ENCODE measurements around the gene PROX2.

The PROX2 gene, protein sequence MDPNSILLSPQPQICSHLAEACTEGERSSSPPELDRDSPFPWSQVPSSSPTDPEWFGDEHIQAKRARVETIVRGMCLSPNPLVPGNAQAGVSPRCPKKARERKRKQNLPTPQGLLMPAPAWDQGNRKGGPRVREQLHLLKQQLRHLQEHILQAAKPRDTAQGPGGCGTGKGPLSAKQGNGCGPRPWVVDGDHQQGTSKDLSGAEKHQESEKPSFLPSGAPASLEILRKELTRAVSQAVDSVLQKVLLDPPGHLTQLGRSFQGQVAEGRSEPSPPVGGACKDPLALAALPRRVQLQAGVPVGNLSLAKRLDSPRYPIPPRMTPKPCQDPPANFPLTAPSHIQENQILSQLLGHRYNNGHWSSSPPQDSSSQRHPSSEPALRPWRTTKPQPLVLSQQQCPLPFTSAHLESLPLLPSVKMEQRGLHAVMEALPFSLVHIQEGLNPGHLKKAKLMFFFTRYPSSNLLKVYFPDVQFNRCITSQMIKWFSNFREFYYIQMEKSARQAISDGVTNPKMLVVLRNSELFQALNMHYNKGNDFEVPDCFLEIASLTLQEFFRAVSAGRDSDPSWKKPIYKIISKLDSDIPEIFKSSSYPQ

DNA sequence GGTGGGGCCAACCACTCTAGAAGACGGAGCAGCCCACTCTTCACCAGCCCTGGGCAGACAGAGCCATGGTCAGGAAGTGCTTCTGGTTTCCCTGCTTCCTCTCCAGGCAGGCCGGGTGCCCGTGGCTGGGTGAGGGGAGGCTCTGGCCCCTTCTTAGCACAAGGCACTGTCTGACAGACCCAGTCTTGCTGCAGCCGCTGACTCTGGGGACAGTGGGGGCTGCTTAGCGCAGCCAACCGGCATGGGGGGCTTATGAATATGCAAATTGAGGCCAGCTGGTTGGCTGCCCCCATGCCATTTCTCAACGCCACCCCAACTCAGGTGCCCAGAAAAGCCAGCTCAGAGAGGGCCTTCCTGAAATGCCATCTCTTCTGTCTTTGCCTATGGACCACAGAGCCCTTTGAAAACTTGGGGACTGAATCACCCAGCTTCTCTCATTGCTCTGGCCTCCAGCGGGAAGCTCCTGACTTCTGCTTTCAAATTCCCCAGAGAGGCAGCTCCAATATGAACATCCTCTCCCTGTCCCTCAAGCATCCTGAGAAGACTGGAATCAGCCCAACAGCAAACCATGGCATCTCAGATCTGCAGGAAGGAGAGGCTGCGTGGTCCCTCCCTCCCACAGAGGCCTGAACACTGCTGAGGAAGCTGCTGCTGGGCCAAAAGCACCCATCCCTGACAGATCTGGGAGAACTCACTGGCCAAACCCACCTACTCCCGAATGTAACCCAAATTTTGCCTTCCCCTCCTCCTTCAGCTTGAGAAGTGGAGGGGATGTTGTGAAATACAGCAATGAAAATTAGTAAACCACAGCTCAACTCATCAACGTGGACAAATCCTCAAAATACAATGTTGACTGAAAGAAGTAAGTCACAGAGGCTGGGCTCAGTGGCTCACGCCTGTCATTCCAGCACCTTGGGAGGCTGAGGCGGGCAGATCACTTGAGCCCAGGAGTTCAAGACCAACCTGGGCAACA is at the start of gene PROX2:
PROX2 (minus strand) TSS at position 205 of the 973 bp plus-strand sequence. CDS start 12,311 bp downstream, outside the sequence.
- DNase-seq, result no peak

DNA sequence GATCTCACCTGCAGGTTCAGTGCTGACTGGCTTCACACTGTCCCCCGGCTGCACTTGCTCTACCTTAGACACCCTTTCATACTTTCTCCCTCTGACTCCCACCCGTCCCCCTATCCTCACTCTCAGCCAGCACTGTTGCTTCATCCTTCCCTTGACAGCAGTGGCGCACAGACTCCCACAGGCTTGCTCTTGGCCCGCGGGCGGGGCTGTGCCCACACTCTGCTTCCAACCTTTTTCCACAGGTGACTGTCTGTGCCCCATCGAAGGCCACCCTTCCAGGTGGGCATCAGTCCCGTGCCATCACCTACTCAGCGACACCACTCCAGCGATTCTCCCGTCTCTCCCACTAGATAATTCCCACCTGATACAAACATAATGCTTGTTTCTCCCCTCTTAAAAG is 48.1 kb upstream of the PROX2 start:
- no peak for DNase-seq

DNA sequence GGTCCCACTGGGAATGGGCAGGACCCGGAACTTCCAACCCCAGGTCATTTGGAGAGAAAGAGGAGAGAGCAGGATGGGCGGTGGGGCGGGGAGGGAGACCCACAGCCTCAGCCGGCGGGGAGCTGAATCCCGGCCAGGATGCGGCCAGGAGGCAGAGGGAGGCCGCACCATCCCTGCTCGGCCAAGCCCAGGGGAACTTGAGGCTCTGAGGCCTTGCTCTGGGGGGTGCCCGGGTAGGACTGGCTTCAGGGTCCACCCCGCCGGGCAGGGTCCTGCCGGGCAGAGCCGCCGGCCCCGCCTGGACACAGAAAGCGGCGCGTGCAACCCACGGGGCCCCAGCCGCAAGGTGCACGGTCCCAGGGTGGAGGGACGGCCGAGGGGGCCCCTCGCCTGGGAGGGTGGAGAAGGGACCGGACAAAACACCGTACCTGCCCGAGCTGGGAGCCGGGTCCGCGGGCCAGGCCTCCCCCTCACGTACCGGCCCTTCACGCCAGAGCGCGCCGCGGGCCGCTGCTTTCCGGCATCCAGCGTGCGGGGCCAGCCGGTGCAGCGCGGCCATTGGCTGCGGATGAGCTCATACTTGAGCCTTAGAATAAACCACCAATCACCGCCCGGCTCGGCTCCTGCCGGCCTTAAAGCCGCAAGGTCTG is 46.9 kb upstream of the PROX2 start, which contains the start of gene RPS6KL1:
RPS6KL1 (minus strand) TSS at position 509 of the 650 bp plus-strand sequence. CDS start 1,719 bp downstream, outside the sequence.
- DNase-seq, result no peak

DNA sequence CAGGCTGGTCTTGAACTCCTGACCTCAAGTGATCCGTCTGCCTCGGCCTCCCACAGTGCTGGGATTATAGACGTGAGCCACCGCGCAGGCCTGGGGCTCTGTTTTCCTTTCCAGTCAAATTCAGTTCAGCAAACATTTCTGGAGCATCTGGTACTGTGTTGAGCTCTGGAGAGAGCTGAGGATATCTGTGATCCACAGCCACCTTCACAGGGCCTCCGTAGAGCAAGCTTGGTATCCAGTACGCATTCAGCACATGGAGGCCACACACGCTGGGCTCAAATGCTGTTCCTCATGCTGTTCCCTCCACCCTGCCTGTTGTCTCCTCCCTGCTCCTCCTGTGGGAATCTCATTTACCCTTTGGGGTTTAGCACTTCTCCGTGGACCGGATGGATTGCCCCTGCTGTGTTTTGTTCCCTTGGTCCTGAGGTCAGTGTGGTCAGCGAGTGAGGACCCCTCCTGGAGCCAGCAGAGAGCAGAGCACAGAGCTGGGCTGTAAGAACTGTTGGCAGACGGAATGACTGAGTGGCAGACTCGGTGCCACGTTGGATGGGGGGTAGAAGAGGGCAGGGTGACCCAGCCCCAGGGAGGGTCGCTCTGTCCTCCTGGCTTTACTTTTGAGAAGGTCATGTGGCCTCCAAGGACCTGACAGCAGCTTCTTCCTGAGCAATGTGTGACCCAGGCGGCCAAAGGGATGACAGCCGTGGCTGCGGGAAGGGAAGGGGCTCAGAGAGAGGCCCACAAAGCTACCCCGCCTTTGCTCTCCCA is 46.2 kb upstream of the PROX2 start:
- DNase-seq, result no peak

DNA sequence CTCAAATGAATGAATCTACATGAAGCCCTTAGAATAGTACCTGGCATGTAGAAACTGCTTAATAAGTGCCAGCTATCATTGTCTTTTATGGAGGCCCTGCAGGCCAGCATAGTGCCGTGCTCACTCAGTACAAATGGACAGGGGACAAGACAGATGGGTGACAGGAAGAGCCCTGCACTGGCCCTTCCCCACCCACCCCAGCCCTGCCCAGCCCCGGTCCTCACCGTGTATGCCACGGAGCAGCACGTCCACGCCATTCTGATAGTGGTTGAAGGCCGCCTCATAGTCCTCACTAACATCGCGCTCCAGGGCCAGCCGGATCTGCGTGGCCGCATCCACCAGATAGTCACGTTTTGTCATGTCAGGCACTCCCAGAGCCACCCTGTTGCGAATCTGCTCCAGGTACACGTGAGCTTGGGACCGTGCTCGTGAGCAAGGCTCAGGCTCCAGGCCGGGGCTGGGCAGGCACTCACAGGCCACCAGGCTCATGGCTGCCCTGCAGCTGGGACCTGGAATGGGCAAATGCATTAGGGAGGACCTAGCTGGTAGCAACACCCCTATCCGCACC is 45.2 kb upstream of the PROX2 start:
- no peak for DNase-seq

DNA sequence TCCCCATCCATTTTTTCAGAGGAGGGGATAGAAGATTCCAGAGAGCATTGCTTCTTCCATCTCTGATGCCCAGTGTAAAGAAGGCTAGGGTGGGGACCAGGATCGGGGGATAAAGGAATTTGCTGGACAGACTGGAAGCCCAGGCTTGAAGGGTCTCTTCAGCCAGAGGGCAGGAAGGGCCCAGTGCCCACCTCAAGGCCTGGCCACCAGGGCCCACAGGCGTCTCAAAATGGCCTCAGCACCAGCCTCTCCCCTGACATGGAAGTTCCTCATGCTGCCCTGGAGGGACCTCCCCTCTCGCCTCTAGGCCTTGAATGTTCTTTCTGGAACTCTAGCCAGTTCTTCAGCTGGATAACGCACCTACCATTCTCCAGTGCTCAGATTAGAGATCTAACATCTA is 44.3 kb upstream of the PROX2 start:
- no peak for DNase-seq

DNA sequence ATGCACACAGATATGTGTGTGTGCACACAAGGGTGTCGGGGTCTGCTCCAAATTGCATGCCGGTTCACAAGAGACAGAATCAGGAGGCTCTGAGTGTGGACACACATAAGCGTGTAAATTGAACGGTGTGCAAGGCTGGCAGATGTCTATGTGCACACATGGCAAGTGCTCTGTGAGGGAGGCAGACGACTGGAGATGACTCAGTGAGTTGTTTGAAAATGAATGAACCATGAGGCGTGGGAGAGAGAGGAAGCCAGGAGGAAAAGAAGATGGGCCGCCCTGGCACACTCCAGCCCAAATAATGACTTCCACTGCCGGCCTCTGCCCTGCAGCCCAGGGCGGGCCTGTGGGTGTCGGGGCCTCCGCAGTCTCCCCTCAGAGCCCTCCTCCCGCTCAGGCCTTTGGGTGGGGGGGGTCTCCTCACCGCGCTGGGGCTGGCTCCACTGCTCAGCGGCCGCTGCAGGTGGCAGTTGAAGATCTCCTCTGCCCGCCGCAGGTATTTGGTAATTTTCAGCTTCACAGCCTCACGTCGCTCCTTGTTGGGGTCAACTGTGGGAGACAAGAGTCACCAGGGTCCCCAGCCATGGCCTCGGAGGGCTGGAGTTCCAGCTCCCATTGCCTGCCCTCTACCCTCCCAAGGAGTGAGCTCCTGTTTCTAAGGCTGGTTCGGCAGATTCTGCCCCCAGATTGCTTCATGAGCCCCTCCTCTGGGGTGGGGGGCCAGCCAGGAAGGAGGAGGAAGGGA is 43.6 kb upstream of the PROX2 start:
- DNase-seq, result no peak

DNA sequence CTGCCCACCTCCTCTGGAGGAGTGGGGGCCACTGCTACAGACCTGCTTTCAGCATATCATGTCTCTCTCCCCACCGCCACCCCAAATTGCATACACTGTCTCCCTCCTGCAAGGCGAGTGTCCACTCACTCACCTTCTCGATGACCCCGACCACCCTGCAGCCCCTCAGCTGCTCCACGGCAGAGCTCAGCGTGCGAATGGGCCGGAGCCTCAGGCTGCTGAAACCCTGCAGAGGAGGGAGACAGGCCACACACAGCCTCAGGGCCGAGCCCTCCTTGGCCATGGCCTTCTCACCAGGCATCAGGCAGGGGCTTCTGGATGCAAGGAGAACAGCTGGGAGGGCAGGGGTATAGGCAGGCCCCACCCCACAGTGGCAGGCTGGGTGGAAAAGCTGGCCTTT is 42.4 kb upstream of the PROX2 start:
- DNase-seq, result no peak

DNA sequence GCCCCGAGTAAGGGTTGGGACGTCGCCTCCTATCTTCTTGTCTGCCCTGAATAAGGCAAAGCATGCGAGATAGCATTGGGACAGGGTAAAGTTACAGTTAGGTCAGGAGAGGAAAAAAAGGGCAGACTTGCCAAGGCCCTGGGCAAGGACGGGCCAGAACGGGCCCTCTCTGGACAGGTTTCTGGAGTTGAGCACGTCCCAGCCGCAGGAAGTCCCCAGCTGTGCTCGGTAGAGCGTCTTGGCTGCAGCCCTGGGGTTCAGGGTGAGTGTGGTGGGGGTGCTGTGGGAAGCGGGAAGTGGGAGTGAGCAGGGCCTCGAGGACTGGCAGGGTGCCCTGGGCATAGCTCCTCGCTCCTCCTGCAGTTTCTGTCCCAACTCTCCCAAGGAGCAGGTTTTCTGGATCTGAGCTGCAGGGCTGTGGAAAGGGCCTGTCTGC is 41.7 kb upstream of the PROX2 start:
- DNase-seq, result no peak

DNA sequence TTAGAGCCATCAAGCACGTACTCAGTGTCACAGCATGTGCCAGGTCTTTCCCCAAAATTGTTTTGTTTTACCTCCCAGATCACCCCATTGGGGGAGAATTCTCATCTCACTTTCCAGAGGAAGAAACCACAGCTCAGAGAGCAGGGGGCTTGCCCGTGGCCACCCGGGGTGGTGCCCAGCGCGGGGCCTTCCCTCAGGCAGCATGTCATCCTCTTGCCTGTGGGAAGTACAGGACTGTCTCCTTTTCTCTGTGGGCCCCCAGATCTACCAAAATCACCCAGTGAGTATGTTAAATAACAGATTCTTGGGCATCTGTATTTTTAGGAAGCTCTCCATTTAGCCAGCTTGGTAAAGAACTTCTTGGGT is 41.2 kb upstream of the PROX2 start:
- no peak for DNase-seq

DNA sequence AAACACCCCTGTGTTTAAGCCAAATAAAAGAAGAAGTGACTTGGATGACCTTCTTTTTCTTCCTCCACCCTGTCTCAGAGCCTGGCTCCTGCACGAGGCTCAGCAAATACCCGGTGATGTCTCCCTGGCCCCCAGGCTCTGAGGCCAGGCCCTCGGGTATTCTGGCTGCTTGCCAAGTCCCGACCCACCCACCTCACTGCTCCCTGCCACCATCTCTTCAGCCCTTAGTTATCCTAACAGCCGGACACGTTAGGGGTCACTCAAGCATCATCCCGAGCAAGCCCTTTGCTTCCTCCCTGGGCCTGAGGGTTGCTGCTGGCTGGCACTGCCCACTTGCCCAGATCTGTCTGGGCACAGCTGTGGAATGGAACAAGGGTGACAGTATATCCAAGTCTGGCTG is 39.9 kb upstream of the PROX2 start:
- DNase-seq, result no peak

DNA sequence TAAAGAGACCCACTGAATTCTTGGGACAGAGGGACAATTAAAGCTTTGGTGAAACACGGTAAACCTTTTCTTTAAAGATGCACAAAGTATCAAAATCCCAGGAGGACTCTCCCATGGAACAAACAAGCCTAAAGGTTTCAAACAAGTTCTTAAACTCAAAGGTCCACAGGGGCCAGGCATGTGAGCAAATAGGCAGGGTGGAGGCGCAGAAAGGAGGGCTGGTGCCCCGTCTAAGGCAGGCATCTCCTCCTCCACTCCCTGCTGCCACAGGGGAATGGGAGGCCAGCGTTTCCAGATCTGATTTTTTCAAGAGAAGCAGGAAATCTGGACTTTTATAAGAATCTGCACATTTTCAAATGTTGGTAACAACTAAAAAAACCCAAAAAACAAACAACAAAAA is 39.5 kb upstream of the PROX2 start:
- no peak for DNase-seq

DNA sequence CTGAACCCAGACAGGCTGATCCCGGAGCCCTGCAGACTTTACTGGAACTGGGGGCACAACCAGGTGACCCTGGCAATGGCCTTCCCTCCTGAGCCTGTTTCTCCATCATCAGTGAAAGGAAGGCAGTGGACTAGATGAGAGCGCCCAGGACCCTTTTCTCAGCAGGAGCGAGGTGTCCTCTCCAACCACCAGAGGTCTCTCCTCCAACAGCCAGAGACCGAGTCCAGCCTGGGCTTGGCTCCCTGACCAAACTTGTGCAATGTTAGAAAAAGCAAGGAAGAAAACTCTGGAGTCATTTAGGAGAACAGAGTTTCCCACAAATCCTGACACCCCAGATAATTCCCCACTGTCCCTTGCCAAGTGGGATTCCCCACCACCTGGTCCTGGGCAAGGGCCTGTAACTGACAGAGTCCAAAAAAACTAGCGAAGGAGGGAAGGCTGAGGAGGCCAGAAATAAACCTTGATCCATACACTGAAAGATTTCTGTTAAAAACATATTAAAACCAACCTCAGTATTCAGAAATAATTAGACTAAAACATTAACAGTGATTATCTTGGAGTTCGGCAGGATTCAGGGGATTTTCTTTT is 38.1 kb upstream of the PROX2 start:
- DNase-seq, result no peak

DNA sequence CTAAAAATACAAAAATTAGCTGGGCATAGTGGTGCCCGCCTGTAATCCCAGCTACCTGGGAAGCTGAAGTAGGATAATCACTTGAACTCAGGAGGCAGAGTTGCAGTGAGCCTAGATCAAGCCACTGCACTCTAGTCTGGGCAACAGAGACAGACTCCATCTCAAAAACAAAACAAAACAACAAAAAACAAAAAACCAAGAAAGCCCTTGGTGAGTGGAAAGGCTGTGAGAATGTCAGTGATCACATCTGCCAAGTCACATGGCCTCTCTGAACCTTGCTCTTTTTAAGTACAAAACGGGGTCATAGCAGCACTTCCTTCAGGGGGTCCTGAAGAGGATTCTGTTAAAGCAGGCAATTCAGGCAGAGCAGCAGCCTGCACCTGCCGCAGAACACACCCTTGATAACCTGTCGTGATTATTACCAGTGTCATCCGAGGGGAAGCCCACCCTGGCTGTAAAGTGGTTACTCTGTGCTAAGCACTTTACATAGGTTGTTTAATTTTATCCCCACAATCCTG is 37.5 kb upstream of the PROX2 start:
- no peak for DNase-seq

DNA sequence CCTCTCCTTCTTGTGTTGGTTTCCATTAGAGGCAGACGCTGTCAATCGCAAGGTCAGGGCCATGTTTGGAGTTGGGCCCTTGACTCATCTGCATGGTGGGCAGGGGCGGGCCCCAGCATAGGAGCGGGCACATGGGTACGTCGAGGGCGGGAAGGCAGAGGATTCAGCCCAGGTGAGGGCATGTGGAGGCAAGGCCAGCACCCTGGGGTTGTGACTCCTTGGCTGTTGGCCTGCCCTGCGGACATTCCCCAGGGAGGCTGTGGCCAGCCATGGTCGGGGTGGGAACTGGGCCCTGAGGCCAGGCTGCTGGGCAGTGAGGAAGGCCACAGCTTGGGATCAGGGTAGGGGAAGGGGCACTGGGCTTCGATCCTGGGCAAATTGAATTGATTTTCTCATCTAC is 36.9 kb upstream of the PROX2 start:
- no peak for DNase-seq

DNA sequence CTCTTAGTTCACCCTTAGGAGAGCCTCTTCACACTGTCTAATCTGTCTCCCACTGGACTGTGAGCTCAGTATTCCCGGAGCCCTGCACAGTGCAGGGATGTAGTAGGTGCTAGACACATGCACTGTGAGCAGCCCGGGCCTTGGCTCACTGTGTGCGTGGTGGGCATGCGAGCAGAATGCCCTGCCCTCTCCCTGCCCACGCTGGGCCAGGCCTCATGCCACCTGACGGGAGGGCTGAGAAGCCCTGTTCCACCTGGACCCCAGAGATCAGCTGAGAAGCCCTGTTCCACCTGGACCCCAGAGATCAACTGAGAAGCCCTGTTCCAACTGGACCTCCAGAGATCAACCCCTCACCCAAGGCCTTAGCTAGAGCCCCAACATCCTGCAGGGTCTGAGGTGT is 36.2 kb upstream of the PROX2 start:
- DNase-seq, result no peak

DNA sequence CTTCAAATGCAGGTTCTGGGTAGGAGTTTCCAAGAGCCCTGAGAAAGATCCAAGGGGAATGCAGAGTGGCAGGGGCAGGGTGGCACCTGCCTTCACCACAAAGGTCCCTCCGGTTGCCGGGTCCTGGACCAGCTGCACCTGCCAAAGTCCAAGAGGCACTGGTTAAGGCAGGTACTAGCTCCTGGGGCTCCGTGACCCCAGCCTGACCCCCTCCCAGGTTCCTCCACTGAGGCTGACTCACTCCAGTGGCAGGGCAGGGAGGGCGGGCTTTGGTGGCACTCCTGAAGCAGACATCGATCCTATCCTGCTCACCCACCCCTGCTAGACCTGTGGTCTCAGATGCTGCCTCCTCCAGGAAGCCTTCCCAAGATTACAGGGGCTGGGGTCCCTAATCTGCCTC is 35.8 kb upstream of the PROX2 start:
- DNase-seq, result no peak

DNA sequence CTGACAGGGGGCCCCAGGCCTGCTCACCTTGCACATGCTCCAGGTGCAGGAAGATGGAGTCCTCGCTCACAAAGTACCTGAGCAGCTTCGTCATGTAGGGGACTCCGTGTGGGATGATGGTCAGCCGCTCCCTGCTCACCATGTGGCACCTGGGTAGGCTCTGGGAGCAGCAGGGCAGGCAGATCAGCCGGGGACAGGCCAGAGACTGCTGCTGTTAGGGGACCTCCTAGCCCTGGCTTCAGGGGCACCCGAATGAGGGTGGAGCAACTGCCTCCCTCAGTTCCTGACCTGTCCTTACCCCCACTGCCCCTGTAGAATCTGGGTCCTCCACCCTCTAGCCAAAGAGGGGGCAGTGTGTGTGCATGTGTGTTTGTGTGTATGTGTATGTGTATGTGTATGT is 35.3 kb upstream of the PROX2 start:
- no peak for DNase-seq

DNA sequence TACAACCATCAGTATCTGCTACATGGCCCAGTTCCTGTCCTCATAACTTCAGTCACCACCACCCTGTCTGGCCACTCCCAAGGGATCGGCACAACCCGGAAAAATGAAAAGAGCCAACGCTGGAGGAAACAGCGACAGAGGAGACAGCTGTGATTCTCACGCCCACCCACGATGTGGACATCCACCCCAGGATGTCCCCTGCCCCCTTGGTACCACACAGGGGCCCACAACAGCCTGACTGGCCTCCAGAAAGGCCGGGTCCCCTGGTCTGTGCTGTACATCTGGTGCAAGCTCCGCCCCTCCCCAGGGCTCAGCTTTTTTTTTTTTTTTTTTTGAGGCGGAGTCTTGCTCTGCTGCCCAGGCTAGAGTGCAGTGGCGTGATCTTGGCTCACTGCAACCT is 34.6 kb upstream of the PROX2 start:
- DNase-seq, result no peak

DNA sequence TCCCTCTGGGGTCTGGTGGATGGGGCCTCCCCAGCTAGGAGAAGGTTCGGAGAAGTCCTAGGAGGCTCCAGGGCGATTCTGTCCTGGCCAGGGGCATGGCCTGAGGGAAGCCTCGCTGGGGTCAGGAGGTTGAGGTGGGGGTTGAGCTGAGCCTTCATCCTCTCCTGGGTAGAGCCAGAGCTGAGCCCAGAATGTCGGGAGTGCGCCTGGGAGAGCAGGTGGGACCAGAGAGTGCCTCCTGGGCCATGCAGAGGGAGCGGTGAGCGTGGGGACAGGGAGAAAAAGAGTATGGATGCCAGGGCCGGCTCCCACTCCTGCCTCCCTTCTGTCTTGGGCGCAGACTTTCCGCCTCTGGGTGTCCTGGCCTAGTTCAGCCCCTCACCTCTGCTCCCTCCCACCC is 34.0 kb upstream of the PROX2 start:
- DNase-seq, result no peak

Data from cortex of kidney (tissue), 1 donor.